GM19395 (cell line): ENCODE measurements around the gene TLR9.
A peak's percentile ranks its signal among the peaks of the same experiment; 100 is the strongest.

Experiments used
- ATAC-seq: cut with Tn5 transposase; IDR thresholded peaks from one replicate; pipeline ENCODE4 v1.9.1; 2021; ENCODE audit warnings: mild to moderate bottlenecking, moderate library complexity; ENCODE audit not compliant: unreplicated experiment

TLR9 gene

GRCh38 chr3:52233108-52233591, 7.7 kb upstream of the TLR9 start:
- no peak for ATAC-seq

- no peak for ATAC-seq
Observed at GRCh38 chr3:52232279-52233107, 7.0 kb upstream of the TLR9 start.

- ATAC-seq = no peak
Observed at GRCh38 chr3:52231502-52232278, 6.2 kb upstream of the TLR9 start.

- ATAC-seq = no peak
Observed at GRCh38 chr3:52230889-52231499, 5.5 kb upstream of the TLR9 start.

GRCh38 chr3:52230461-52230860, 5.0 kb upstream of the TLR9 start:
- ATAC-seq = no peak

- no peak for ATAC-seq
Observed at GRCh38 chr3:52229656-52230055, 4.2 kb upstream of the TLR9 start.

GRCh38 chr3:52228751-52229291, 3.4 kb upstream of the TLR9 start:
- ATAC-seq = no peak

- no peak for ATAC-seq
Observed at GRCh38 chr3:52228266-52228665, 2.8 kb upstream of the TLR9 start.

GRCh38 chr3:52227766-52228165, 2.3 kb upstream of the TLR9 start:
- no peak for ATAC-seq

- ATAC-seq = no peak
Observed at GRCh38 chr3:52227117-52227516, 1.7 kb upstream of the TLR9 start.

GRCh38 chr3:52226229-52226817, 878 bp upstream of the TLR9 start:
- ATAC-seq = peak; percentile 17

- no peak for ATAC-seq
Observed at GRCh38 chr3:52223449-52224408, 1.7 kb downstream of the TLR9 start.

GRCh38 chr3:52222319-52223221, 2.9 kb downstream of the TLR9 start:
- ATAC-seq = no peak

GRCh38 chr3:52221563-52222318, 3.7 kb downstream of the TLR9 start:
- ATAC-seq = no peak

- no peak for ATAC-seq
Observed at GRCh38 chr3:52221141-52221562, 4.3 kb downstream of the TLR9 start.

- ATAC-seq = peak; percentile 52
Observed at GRCh38 chr3:52220380-52221026, 4.9 kb downstream of the TLR9 start.

GRCh38 chr3:52218937-52219650, 6.4 kb downstream of the TLR9 start:
- ATAC-seq = no peak
